ENCODE results near the gene SMAD5.

Gene SMAD5

GRCh38 chr5:136132557-136133221 is at the start of gene SMAD5:
Gene SMAD5 (plus strand): TSS chr5:136132845. CDS start chr5:136153761, 20,916 bp downstream.
- peak; percentile 95 for DNase-seq

GRCh38 chr5:136084698-136085097 is 47.9 kb upstream of the SMAD5 start:
- DNase-seq, result no peak

- DNase-seq, result no peak
Observed at GRCh38 chr5:136086783-136087566, 45.7 kb upstream of the SMAD5 start.

- no peak for DNase-seq
Observed at GRCh38 chr5:136087961-136088871, 44.4 kb upstream of the SMAD5 start.

- no peak for DNase-seq
Observed at GRCh38 chr5:136089791-136090190, 42.9 kb upstream of the SMAD5 start.

GRCh38 chr5:136090319-136090718 is 42.3 kb upstream of the SMAD5 start:
- DNase-seq, result no peak

GRCh38 chr5:136094189-136094912 is 38.3 kb upstream of the SMAD5 start:
- DNase-seq, result no peak

- no peak for DNase-seq
Observed at GRCh38 chr5:136094913-136095641, 37.6 kb upstream of the SMAD5 start.

GRCh38 chr5:136098176-136098575 is 34.5 kb upstream of the SMAD5 start:
- no peak for DNase-seq

- DNase-seq, result no peak
Observed at GRCh38 chr5:136099870-136100269, 32.8 kb upstream of the SMAD5 start.

GRCh38 chr5:136101884-136102283 is 30.8 kb upstream of the SMAD5 start:
- no peak for DNase-seq

GRCh38 chr5:136103118-136103517 is 29.5 kb upstream of the SMAD5 start:
- no peak for DNase-seq

GRCh38 chr5:136104306-136104965 is 28.2 kb upstream of the SMAD5 start:
- DNase-seq, result no peak

GRCh38 chr5:136106351-136107031 is 26.2 kb upstream of the SMAD5 start:
- DNase-seq, result no peak

- no peak for DNase-seq
Observed at GRCh38 chr5:136108180-136108611, 24.4 kb upstream of the SMAD5 start.

- DNase-seq, result no peak
Observed at GRCh38 chr5:136108766-136109165, 23.9 kb upstream of the SMAD5 start.

GRCh38 chr5:136109453-136110135 is 23.1 kb upstream of the SMAD5 start:
- DNase-seq, result no peak

GRCh38 chr5:136113606-136114005 is 19.0 kb upstream of the SMAD5 start:
- DNase-seq, result no peak

GRCh38 chr5:136114414-136115125 is 18.1 kb upstream of the SMAD5 start:
- no peak for DNase-seq

Data from NCI-H774 (cell line).